Adrenal gland (tissue), 12 donors: Measurements from ENCODE around the gene ZNF469. TPM values are rescaled to one million over a fixed set of nuclear protein-coding genes. Genes with fewer than 3 reads are reported as not detected.

Experiments used
- DNase-seq, 7 donors: peaks; one replicate each; pipeline ENCODE4 v3.0.0-alpha.2; 2019 to 2020
- H3K27ac ChIP-seq, 5 donors: fragments of 200-600 bp; sonication (generic) in 4 of 5; 1 replicate in 3 of 5; 2 replicates in 2 of 5; pipeline versions ENCODE4 v1.5.1 to v1.8.0; 2016 to 2020; ENCODE audit warnings: mild to moderate bottlenecking in 1 of 5
- H3K27me3 ChIP-seq: fragments of 200-600 bp; 2 replicates; pipeline ENCODE4 v1.8.0; 2021
- H3K36me3 ChIP-seq, 2 donors: fragments of 200-600 bp; replicated peaks in 1 of 2; 1 replicate in 1 of 2; 2 replicates in 1 of 2; pipeline versions ENCODE4 v1.5.1 to v1.8.0; 2018 to 2022
- H3K4me1 ChIP-seq, 2 donors: fragments of 200-600 bp; replicated peaks in 1 of 2; 1 replicate in 1 of 2; 2 replicates in 1 of 2; pipeline versions ENCODE4 v1.5.1 to v1.8.0; 2018 to 2021
- H3K4me3 ChIP-seq, 4 donors: fragments of 200-600 bp; sonication (generic) in 3 of 4; one replicate each; pipeline ENCODE4 v1.5.1; 2016 to 2018
- H3K9me3 ChIP-seq, 3 donors: fragments of 200-600 bp; sonication (generic) in 1 of 3; replicated peaks in 1 of 3; 1 replicate in 2 of 3; 2 replicates in 1 of 3; pipeline versions ENCODE4 v1.5.1 to v1.8.0; 2016 to 2021
- CTCF ChIP-seq, 6 experiments: fragments of 450-650 bp in 4 of 6; fragments of 200-600 bp in 2 of 6; sonication (generic) in 1 of 6; IDR thresholded peaks; 1 replicate in 5 of 6; 2 replicates in 1 of 6; pipeline versions ENCODE4 v1.5.1 to v1.8.0; 2016 to 2021; ENCODE audit warnings: antibody characterized with exemption in 6 of 6, mild to moderate bottlenecking in 2 of 6, moderate library complexity in 1 of 6
- POLR2A ChIP-seq, 2 donors: fragments of 450-650 bp; IDR thresholded peaks; one replicate each; pipeline ENCODE4 v1.6.1; 2017; ENCODE audit warnings: antibody characterized with exemption in 2 of 2, mild to moderate bottlenecking in 2 of 2, moderate library complexity in 1 of 2
- WGBS, 4 donors: extraction: QIAGEN DNeasy Blood & Tissue Kit in 2 of 4; methylation state at CpG; one replicate each; pipeline versions ENCODE4 v1.1.5 to v1.1.7; 2013 to 2017; 5-methylcytosine and 5-hydroxymethylcytosine counted together
- intact Hi-C, 2 donors: fragments of 100-400 bp; cut with DNase I; formaldehyde crosslinking; loops; one replicate each; pipeline versions ENCODE4 v1.14.1 to v1.15.0; 2022 to 2023
- polyA plus RNA-seq, 3 donors: library from polyadenylated mRNA; stranded (reverse); fragments of 200-250 nt in 2 of 3; fragments of 350-450 nt in 1 of 3; fragmentation: Illumina TruSeq in 1 of 3; extraction: RNeasy Lipid Tissue Mini Kit (QIAGEN cat#74804) in 1 of 3; gene quantifications; one replicate each; pipeline ENCODE4 v1.2.3, GENCODE V29; 2013 to 2014
- total RNA-seq, 9 donors: library from RNA; depleted of rRNA in 4 of 9; stranded (reverse); fragments of >200 nt in 4 of 9; fragments of 120-200 nt in 1 of 9; fragmentation: NEBNext Ultra II Directional in 1 of 9; extraction: Animal tissue kit (Norgen Biotek cat#: 25700) in 1 of 9; gene quantifications; one replicate each; pipeline versions ENCODE4 v1.1.0 to v1.2.4, GENCODE V29; 2013 to 2023
- donor health status: healthy with polysubstance abuse.
- donor health status: Bipolar disorder and iron deficiency.
- donor health status: DM: yes; HTN: yes; CAD: no.
- donor health status: DM: no; HTN: no; CAD: no.
- donor health status: DM: no; HTN: no; CAD: no.
- donor health status: DM: yes; HTN: yes; CAD: no.

Gene ZNF469
- total and polyA plus RNA-seq, 12 donors: 0.18 to 5.7 (median 1.9) TPM

GRCh38 chr16:88414521-88415380 lies 32.0 kb downstream of the ZNF469 start:
- intact Hi-C loops: no loop called here
- H3K4me3 ChIP-seq: no peak overlapping the region
- H3K27me3 ChIP-seq: no peaks in the 10 kb centered on the region
- H3K36me3 ChIP-seq: no peaks in the 10 kb centered on the region
- no peak for DNase-seq
- TF ChIP-seq POLR2A (IDR thresholded peaks at IDR 0.05) (no peak), CTCF (IDR thresholded peaks at IDR 0.05) (no peak)
- 92 to 96% (median 94%) methylated on average over 12 to 34 of the region's 34 CpGs for WGBS, 4 donors
- no peaks in the 10 kb centered on the region for H3K9me3 ChIP-seq
- H3K27ac ChIP-seq: no peak overlapping the region
- no peaks in the 10 kb centered on the region for H3K4me1 ChIP-seq

GRCh38 chr16:88415381-88415705 lies 32.6 kb downstream of the ZNF469 start:
- no peak for DNase-seq
- no peaks in the 10 kb centered on the region for H3K9me3 ChIP-seq
- no peaks in the 10 kb centered on the region for H3K36me3 ChIP-seq
- intact Hi-C loops: no loop called here
- no peak overlapping the region for H3K27ac ChIP-seq
- TF ChIP-seq CTCF (IDR thresholded peaks at IDR 0.05) (no peak), POLR2A (IDR thresholded peaks at IDR 0.05) (no peak)
- H3K4me3 ChIP-seq: no peak overlapping the region
- no peaks in the 10 kb centered on the region for H3K4me1 ChIP-seq
- 81 to 92% (median 90%) methylated on average over 3 to 5 of the region's 5 CpGs; no CpG with 5 or more reads in 1 of the 4 donors for WGBS, 4 donors
- H3K27me3 ChIP-seq: no peaks in the 10 kb centered on the region

- Histone ChIP-seq H3K27ac (no peak overlapping the region), H3K4me3 (no peak overlapping the region), H3K27me3 (no peaks in the 10 kb centered on the region), H3K9me3 (no peaks in the 10 kb centered on the region), H3K4me1 (no peaks in the 10 kb centered on the region), H3K36me3 (no peaks in the 10 kb centered on the region)
- intact Hi-C loops: no loop called here
- TF ChIP-seq CTCF (IDR thresholded peaks at IDR 0.05) (no peak), POLR2A (IDR thresholded peaks at IDR 0.05) (no peak)
- DNase-seq: no peak
- WGBS, 4 donors: 82 to 87% (median 85%) methylated on average over 21 to 29 of the region's 29 CpGs
These were observed 33.1 kb downstream of the ZNF469 start for GRCh38 chr16:88415713-88416323.

- H3K9me3 ChIP-seq: no peaks in the 10 kb centered on the region
- 90 to 100% (median 92%) methylated on average over 6 to 17 of the region's 17 CpGs for WGBS, 4 donors
- TF ChIP-seq POLR2A (IDR thresholded peaks at IDR 0.05): no peak
- no peak for TF ChIP-seq CTCF (IDR thresholded peaks at IDR 0.05)
- H3K36me3 ChIP-seq: no peaks in the 10 kb centered on the region
- DNase-seq: no peak
- H3K4me3 ChIP-seq: no peak overlapping the region
- no peaks in the 10 kb centered on the region for H3K4me1 ChIP-seq
- no peak overlapping the region for H3K27ac ChIP-seq
- no peaks in the 10 kb centered on the region for H3K27me3 ChIP-seq
- intact Hi-C loops: no loop called here
These were observed 33.9 kb downstream of the ZNF469 start for GRCh38 chr16:88416686-88417085.
